ENCODE measurements around the gene MCRIP1. TPM values are rescaled to one million over a fixed set of nuclear protein-coding genes. Genes with fewer than 3 reads are reported as not detected.

MCRIP1 gene
- total RNA-seq, 2 donors from 2014 or later = 83.6 to 150 TPM

DNA sequence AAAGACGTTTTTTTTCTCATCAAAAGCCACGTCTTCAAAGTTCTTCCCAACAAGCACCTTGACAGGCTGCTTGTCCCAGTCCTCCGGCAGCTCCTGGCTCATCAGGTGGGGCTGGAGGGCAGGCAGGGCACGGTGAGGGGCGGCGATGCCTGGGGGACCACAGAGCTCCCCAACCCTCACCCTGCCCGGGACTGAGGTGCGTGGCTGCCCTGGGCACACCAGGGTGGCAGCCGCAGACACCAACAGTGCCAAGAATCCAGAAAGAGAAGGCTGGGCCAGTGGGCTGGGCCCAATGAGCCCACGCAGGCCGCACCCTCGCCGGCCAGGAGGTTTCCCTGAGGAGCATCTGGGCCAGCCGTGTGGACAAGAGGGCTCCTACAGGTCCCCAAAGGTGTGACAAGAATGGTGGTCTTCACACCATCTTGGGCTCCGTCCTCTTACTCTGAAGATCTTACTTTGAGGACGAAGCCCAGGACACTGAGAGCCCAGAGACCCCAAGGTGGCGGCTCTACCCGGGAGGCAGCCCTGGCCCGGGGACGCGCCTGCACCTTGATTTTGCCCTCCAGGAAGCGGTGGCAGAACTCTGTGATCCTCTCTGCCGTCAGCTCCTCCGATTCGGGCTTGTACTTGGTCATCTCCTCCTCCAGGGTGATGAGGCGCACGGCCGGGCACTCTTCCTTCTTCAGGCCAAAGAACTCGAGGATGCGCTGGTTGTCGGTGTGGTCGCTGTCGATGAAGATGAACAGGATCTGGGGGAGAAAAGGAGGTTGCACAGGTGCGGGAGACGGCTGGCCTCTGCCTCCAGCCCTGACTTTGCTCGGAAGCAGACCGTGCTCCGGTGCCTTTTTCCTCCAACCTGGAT is 13.0 kb upstream of the MCRIP1 start:
- WGBS = 89% methylated on average over 38 of the region's 38 CpGs
- Histone ChIP-seq H3K27ac (no peak overlapping the region), H3K27me3 (replicated peaks; ENCODE audit: insufficient read depth) (no peaks in the 10 kb centered on the region), H3K36me3 (peaks cover 30 to 35% of the 10 kb centered on the region in 2 donors), H3K4me1 (replicated peaks) (no peaks in the 10 kb centered on the region), H3K9me3 (no peaks in the 10 kb centered on the region), H3K4me3 (no peak overlapping the region)
- TF ChIP-seq POLR2A (IDR thresholded peaks at IDR 0.05) (no peak), POLR2AphosphoS5 (IDR thresholded peaks at IDR 0.05) (no peak), CTCF (IDR thresholded peaks at IDR 0.05) (no peak)
- no peak for DNase-seq (ENCODE audit: low spot score)
- intact Hi-C loops (cut with DNase I) = no loop called here

DNA sequence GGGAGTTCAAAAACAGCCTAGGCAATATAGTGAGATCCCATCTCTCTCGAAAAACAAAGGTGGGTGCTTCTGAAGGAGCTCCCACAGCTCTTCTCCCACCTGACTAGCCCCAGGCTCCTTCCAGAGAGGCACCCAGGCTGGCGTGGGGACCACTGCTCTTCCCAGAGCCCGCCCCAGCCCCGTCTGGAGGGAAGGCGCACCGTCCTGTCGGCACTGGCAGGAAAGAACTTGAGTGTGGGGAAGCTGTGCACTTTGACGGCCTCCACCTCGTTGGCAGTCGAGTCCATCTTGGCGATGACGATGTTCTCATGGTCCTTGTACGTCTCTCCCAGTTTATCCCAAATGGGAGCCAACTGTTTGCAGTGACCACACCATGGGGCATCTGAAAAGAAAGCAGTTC is 12.3 kb upstream of the MCRIP1 start:
- no peaks in the 10 kb centered on the region for H3K9me3 ChIP-seq
- no peaks in the 10 kb centered on the region for H3K4me1 ChIP-seq (replicated peaks)
- no peak overlapping the region for H3K4me3 ChIP-seq
- intact Hi-C loops (cut with DNase I) = no loop called here
- peaks cover 30 to 35% of the 10 kb centered on the region in 2 donors for H3K36me3 ChIP-seq
- TF ChIP-seq CTCF (IDR thresholded peaks at IDR 0.05) (no peak), POLR2AphosphoS5 (IDR thresholded peaks at IDR 0.05) (no peak), POLR2A (IDR thresholded peaks at IDR 0.05) (no peak)
- H3K27me3 ChIP-seq (replicated peaks; ENCODE audit: insufficient read depth) = no peaks in the 10 kb centered on the region
- 87% methylated on average over 13 of the region's 13 CpGs for WGBS
- H3K27ac ChIP-seq = no peak overlapping the region
- DNase-seq (ENCODE audit: low spot score) = no peak

DNA sequence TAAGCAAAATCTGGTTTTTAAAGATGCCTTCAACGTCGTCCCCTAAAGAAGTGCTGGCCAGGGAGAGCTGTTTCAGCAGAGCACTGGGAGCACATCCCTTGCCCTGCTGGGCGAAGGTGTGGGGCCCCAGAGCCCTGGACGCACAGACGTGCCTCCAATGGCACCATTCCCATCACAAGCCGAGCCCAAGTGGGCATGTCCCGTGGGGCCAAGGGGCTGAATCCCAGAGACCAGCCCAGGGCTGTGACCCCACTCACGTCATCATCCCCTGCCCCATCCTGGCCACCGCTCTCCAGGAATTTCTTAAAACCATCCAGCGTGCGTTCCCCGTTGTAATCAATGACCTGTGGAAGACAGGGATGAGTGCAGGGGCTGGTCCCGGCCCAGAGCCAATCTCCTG is 11.8 kb upstream of the MCRIP1 start:
- no peaks in the 10 kb centered on the region for H3K9me3 ChIP-seq
- H3K4me3 ChIP-seq = no peak overlapping the region
- no peak for TF ChIP-seq POLR2A (IDR thresholded peaks at IDR 0.05)
- no peak for TF ChIP-seq CTCF (IDR thresholded peaks at IDR 0.05)
- no peak for TF ChIP-seq POLR2AphosphoS5 (IDR thresholded peaks at IDR 0.05)
- WGBS = 83% methylated on average over 13 of the region's 13 CpGs
- H3K27ac ChIP-seq = no peak overlapping the region
- H3K36me3 ChIP-seq = peaks cover 30 to 35% of the 10 kb centered on the region in 2 donors
- intact Hi-C loops (cut with DNase I) = no loop called here
- no peaks in the 10 kb centered on the region for H3K27me3 ChIP-seq (replicated peaks; ENCODE audit: insufficient read depth)
- DNase-seq (ENCODE audit: low spot score) = no peak
- no peaks in the 10 kb centered on the region for H3K4me1 ChIP-seq (replicated peaks)

DNA sequence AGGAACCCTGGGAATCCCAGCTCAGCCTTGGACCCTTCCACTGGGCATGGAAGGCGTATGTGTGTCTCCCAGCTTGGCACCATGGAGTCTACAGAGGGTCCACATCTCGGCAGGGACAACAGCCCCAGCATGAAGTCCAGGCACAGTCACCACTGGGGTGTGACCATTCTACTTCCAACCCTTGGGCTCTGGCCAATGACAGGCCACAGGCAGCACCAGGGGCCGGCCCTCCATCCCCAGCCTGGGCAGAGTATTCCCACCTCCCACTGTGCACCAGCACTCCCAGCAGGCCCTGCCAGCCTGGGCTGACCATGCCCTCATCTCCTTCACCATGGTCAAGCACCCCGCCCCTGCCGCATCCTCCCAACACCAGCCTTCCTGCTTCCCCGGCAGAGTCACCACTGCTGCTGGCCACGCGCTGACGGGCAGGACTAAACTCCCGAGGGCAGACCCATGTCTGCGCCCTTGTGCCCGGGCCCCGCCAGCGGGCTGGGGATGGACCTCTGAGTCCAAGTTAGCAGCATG is 11.3 kb upstream of the MCRIP1 start:
- Histone ChIP-seq H3K4me1 (replicated peaks) (no peaks in the 10 kb centered on the region), H3K36me3 (peaks cover 30 to 35% of the 10 kb centered on the region in 2 donors), H3K27ac (no peak overlapping the region), H3K9me3 (no peaks in the 10 kb centered on the region), H3K4me3 (no peak overlapping the region), H3K27me3 (replicated peaks; ENCODE audit: insufficient read depth) (no peaks in the 10 kb centered on the region)
- 93% methylated on average over 12 of the region's 14 CpGs for WGBS
- no peak for TF ChIP-seq CTCF (IDR thresholded peaks at IDR 0.05)
- no peak for TF ChIP-seq POLR2A (IDR thresholded peaks at IDR 0.05)
- no peak for TF ChIP-seq POLR2AphosphoS5 (IDR thresholded peaks at IDR 0.05)
- DNase-seq (ENCODE audit: low spot score) = no peak
- intact Hi-C loops (cut with DNase I) = no loop called here
